NCI-H748 treated with DMSO at 0.1 percent for 48 hours (cell line): ENCODE data around the gene SIMC1.

ENCODE experiments used
- DNase-seq: peaks from one replicate; lab custom pipeline; 2025; lab: John Stamatoyannopoulos, UW

Gene SIMC1

GRCh38 chr5:176388444-176389134 lies 150.4 kb downstream of the SIMC1 start, which contains the start of the genes HIGD2A and NOP16:
Gene HIGD2A, plus strand, starts transcription at chr5:176388751. Its CDS starts 69 bp downstream, at chr5:176388820.
Gene NOP16, minus strand, starts transcription at chr5:176388598. Its CDS starts 59 bp downstream, at chr5:176388539.
- peak; percentile 97 for DNase-seq

- DNase-seq: peak; percentile 65
Measured at GRCh38 chr5:176389135-176390123, 151.2 kb downstream of the SIMC1 start.

GRCh38 chr5:176391479-176391878 lies 153.3 kb downstream of the SIMC1 start:
- no peak for DNase-seq

- DNase-seq: no peak
Measured at GRCh38 chr5:176391999-176392398, 153.8 kb downstream of the SIMC1 start.

- DNase-seq: no peak
Measured at GRCh38 chr5:176392526-176392925, 154.3 kb downstream of the SIMC1 start.

- no peak for DNase-seq
Measured at GRCh38 chr5:176394096-176394495, 155.9 kb downstream of the SIMC1 start.

GRCh38 chr5:176394881-176395675 lies 156.9 kb downstream of the SIMC1 start:
- DNase-seq: no peak
